ENCODE data around the gene CHST12. TPM values are rescaled to one million over a fixed set of nuclear protein-coding genes. Genes with fewer than 3 reads are reported as not detected.

CHST12 gene
- total RNA-seq, 2 donors from 2014 or later: 8.7 to 8.8 TPM

- H3K4me3 ChIP-seq: no peak overlapping the region
- no peak overlapping the region for H3K27ac ChIP-seq
- H3K4me1 ChIP-seq: peaks cover 2% of the 10 kb centered on the region
- TF ChIP-seq, protein P1, sequence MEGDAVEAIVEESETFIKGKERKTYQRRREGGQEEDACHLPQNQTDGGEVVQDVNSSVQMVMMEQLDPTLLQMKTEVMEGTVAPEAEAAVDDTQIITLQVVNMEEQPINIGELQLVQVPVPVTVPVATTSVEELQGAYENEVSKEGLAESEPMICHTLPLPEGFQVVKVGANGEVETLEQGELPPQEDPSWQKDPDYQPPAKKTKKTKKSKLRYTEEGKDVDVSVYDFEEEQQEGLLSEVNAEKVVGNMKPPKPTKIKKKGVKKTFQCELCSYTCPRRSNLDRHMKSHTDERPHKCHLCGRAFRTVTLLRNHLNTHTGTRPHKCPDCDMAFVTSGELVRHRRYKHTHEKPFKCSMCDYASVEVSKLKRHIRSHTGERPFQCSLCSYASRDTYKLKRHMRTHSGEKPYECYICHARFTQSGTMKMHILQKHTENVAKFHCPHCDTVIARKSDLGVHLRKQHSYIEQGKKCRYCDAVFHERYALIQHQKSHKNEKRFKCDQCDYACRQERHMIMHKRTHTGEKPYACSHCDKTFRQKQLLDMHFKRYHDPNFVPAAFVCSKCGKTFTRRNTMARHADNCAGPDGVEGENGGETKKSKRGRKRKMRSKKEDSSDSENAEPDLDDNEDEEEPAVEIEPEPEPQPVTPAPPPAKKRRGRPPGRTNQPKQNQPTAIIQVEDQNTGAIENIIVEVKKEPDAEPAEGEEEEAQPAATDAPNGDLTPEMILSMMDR (IDR thresholded peaks at IDR 0.05): no peak
- intact Hi-C loops (cut with DNase I): loop anchor here (5.0 kb wide), 1 partner anchor 236 kb away; no protein-coding TSS in a partner anchor
- H3K9ac ChIP-seq (ENCODE audit: low read depth in 2 of 2, low read length in 2 of 2): no peak overlapping the region
- H3K9me3 ChIP-seq: no peaks in the 10 kb centered on the region
- H3K36me3 ChIP-seq: no peaks in the 10 kb centered on the region
- no peak for DNase-seq
- no peaks in the 10 kb centered on the region for H3K27me3 ChIP-seq
Observed at GRCh38 chr7:2446676-2447075, 43.3 kb downstream of the CHST12 start.

GRCh38 chr7:2450198-2451107, 47.0 kb downstream of the CHST12 start:
- Histone ChIP-seq H3K36me3 (no peaks in the 10 kb centered on the region), H3K9ac (ENCODE audit: low read depth in 2 of 2, low read length in 2 of 2) (no peak overlapping the region), H3K4me1 (peaks cover 8% of the 10 kb centered on the region), H3K4me3 (no peak overlapping the region), H3K27me3 (no peaks in the 10 kb centered on the region), H3K27ac (no peak overlapping the region), H3K9me3 (no peaks in the 10 kb centered on the region)
- TF ChIP-seq, protein P1 (IDR thresholded peaks at IDR 0.05): no peak
- no peak for DNase-seq
- intact Hi-C loops (cut with DNase I): no loop called here

DNA sequence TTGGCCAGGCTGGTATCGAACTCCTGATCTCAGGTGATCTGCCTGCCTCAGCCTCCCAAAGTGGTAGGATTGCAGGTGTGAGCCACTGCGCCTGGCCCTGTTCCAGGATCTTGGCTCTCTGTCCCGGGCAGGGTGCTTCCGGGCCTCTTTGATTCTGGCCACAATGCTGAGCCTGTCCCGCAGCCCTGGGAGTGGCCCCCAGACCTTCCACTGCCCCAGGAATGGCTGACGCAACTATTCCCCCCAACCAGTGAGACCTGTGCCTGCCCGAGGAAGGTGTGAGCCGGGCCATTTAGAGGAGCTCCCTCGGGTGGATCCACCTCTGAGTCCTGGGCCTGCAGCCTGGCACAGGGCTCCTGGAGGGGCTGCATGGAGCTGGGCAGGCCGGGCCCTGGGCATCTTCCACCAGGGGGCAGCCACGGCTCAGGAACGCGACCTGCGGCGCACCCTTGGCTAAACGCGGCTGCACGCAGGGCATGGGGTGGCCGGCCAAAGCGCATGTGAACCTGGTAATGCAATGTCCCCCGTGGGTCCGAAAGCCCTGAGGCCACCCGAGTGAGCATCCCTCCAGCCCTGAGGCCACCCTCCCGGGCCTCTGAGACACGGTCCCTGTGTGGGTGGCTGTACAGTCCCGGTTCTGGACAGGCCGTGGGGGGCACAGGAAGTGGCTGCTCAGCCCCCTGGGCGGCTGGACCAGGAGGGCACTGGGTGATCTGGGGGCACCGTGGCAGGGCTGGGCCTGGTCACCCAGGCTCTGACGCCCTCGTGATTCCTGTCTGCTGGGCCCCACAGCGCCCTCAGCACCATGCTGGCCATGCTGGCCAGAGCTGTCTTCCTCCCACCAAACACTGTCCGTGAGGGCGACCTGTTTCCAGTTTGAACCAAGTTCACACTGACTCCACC, 48.0 kb downstream of the CHST12 start:
- intact Hi-C loops (cut with DNase I): no loop called here
- H3K9me3 ChIP-seq: no peaks in the 10 kb centered on the region
- H3K36me3 ChIP-seq: no peaks in the 10 kb centered on the region
- peak overlapping the region; percentile 30 for H3K4me3 ChIP-seq
- TF ChIP-seq, protein P1 (IDR thresholded peaks at IDR 0.05): peak; percentile 90
- H3K27ac ChIP-seq: no peak overlapping the region
- no peaks in the 10 kb centered on the region for H3K27me3 ChIP-seq
- peak; percentile 90 for DNase-seq
- peak overlapping the region; percentile 70 to 81 for H3K9ac ChIP-seq (ENCODE audit: low read depth in 2 of 2, low read length in 2 of 2)
- peaks cover 8% of the 10 kb centered on the region for H3K4me1 ChIP-seq

DNA sequence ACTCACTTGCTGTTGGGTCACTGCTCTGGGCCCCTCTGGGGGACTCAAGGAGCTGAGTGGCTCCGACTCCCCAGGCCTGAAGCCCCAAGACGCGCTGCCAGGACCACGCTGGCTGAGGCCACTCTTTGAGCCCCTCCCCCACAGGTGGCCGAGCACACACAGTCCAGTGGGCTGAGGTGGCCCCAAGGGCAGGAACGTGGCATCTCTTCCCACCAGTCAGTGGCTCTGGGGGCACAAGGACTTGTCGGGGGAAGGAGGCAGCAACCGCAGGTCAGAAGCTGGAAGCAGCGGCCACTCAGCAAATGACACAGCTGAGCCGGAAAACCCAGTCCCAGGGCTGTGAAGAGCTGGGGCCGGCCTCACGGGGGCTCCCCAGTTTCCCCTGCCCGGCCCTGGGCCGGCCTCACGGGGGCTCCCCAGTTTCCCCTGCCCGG, 48.7 kb downstream of the CHST12 start:
- peak overlapping the region; percentile 70 to 81 for H3K9ac ChIP-seq (ENCODE audit: low read depth in 2 of 2, low read length in 2 of 2)

More for the DNA sequence above, 48.7 kb downstream of the CHST12 start:
- Histone ChIP-seq H3K27me3 (no peaks in the 10 kb centered on the region), H3K4me1 (peaks cover 8% of the 10 kb centered on the region), H3K9me3 (no peaks in the 10 kb centered on the region), H3K27ac (no peak overlapping the region), H3K4me3 (peak overlapping the region; percentile 30), H3K36me3 (no peaks in the 10 kb centered on the region)
- no peak for DNase-seq
- TF ChIP-seq, protein P1 (IDR thresholded peaks at IDR 0.05): no peak
- intact Hi-C loops (cut with DNase I): no loop called here

Measured in colonic mucosa (tissue), 4 donors.